ENCODE data around the gene TBC1D24.

GRCh38 chr16:2482249-2482648 lies 7.3 kb downstream of the TBC1D24 start:
- TF ChIP-seq CTCF (IDR thresholded peaks at IDR 0.05; ENCODE audit: low read depth, low read length) (no peak), EZH2phosphoT487 (IDR thresholded peaks at IDR 0.05; ENCODE audit: low read depth) (no peak)
